ENCODE measurements around the gene SNED1. TPM values are rescaled to one million over a fixed set of nuclear protein-coding genes. Genes with fewer than 3 reads are reported as not detected.

SNED1 gene
- total RNA-seq, 4 donors from 2014 or later: 5.6 to 31.9 (median 13.2) TPM

- Histone ChIP-seq H3K9me3 (no peaks in the 10 kb centered on the region), H3K36me3 (peaks cover 7% of the 10 kb centered on the region), H3K27me3 (peaks cover 7% of the 10 kb centered on the region), H3K4me3 (no peak overlapping the region), H3K4me1 (peaks cover 17% of the 10 kb centered on the region), H3K27ac (no peak overlapping the region)
- no peak for TF ChIP-seq EP300 (IDR thresholded peaks at IDR 0.05)
- no peak for TF ChIP-seq POLR2AphosphoS5 (IDR thresholded peaks at IDR 0.05)
- no peak for TF ChIP-seq POLR2A (IDR thresholded peaks at IDR 0.05)
- WGBS: 100% methylated on average over 2 of the region's 2 CpGs
- DNase-seq (ENCODE audit: low spot score in 2 of 2): no peak
Observed at GRCh38 chr2:241003369-241003768, 5.0 kb downstream of the SNED1 start.

DNA sequence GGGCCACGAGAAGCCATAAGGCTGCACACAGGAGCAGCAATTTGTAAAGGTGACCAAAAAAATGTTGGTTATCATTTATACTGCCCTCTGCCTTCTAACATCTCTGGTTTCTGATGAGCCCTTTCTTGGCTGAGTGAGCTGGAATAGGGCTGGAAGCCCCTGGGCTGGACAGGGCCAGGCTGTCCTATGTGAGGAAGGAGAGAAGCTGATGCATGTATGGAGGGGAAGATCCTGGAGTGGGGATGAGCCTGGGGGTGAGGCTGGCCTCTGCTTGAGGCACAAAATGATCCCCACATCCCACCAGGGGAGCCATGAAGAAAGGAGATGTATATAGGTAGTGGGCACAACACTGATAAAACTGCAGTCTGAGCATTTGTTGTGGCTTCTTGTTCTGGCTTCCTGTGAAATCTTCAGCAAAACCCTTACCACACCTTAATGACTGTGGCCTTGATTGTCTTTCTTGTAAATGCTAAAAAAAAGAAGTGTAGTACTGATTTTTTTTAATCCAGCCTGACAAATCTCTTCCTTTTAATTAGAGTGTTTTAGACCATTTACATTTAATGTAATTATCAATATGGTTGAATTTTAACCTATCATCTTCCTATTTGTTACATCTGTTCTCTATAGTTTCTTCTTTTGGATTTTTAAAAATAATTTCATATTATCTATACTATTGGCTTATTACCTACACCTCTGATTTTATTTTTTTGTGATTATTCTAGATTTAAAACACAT is 5.6 kb downstream of the SNED1 start:
- H3K36me3 ChIP-seq: peaks cover 7% of the 10 kb centered on the region
- peaks cover 23% of the 10 kb centered on the region for H3K4me1 ChIP-seq
- 100% methylated on average over 1 of the region's 1 CpG for WGBS

DNA sequence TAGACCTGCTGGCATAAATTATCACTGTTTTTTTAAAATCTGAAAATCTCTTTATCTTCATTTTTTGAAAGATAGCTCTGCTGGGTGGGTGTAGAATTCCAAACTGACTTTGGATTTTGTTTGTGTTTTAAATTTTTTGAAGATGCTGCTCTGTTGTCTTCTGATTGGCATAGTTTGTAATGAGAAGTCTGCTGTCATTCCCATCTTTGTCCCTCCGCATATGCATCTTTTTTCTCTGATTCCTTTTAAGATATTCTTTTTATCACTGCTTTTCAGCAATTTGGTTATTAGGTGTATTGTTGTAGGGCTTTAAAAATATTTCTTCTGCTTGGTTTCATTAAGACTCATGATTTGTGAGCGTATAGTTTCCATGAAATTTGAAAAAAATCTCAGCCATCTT is 7.2 kb downstream of the SNED1 start:
- 100% methylated on average over 2 of the region's 2 CpGs for WGBS
- no peak overlapping the region for H3K27ac ChIP-seq
- DNase-seq (ENCODE audit: low spot score in 2 of 2): no peak
- TF ChIP-seq POLR2AphosphoS5 (IDR thresholded peaks at IDR 0.05): no peak
- TF ChIP-seq POLR2A (IDR thresholded peaks at IDR 0.05): no peak
- no peak for TF ChIP-seq EP300 (IDR thresholded peaks at IDR 0.05)
- no peak for TF ChIP-seq CTCF (IDR thresholded peaks at IDR 0.05)
- peaks cover 7% of the 10 kb centered on the region for H3K36me3 ChIP-seq
- no peaks in the 10 kb centered on the region for H3K9me3 ChIP-seq
- no peak overlapping the region for H3K4me3 ChIP-seq
- H3K27me3 ChIP-seq: peaks cover 5% of the 10 kb centered on the region
- H3K4me1 ChIP-seq: peaks cover 34% of the 10 kb centered on the region

More for the DNA sequence above, 5.6 kb downstream of the SNED1 start:
- no peak for DNase-seq (ENCODE audit: low spot score in 2 of 2)
- Histone ChIP-seq H3K27me3 (peaks cover 7% of the 10 kb centered on the region), H3K9me3 (no peaks in the 10 kb centered on the region), H3K4me3 (no peak overlapping the region), H3K27ac (no peak overlapping the region)
- no peak for TF ChIP-seq POLR2A (IDR thresholded peaks at IDR 0.05)
- no peak for TF ChIP-seq POLR2AphosphoS5 (IDR thresholded peaks at IDR 0.05)
- no peak for TF ChIP-seq CTCF (IDR thresholded peaks at IDR 0.05)

- no peaks in the 10 kb centered on the region for H3K9me3 ChIP-seq
- TF ChIP-seq CTCF (IDR thresholded peaks at IDR 0.05) (no peak), POLR2A (IDR thresholded peaks at IDR 0.05) (no peak), POLR2AphosphoS5 (IDR thresholded peaks at IDR 0.05) (no peak), EP300 (IDR thresholded peaks at IDR 0.05) (no peak)
- WGBS: 80% methylated on average over 3 of the region's 3 CpGs
- H3K4me1 ChIP-seq: peaks cover 33% of the 10 kb centered on the region
- H3K27me3 ChIP-seq: peaks cover 9% of the 10 kb centered on the region
- H3K36me3 ChIP-seq: peaks cover 7% of the 10 kb centered on the region
- no peak overlapping the region for H3K27ac ChIP-seq
- no peak overlapping the region for H3K4me3 ChIP-seq
- no peak for DNase-seq (ENCODE audit: low spot score in 2 of 2)
Observed at GRCh38 chr2:241006412-241006811, 8.0 kb downstream of the SNED1 start.

DNA sequence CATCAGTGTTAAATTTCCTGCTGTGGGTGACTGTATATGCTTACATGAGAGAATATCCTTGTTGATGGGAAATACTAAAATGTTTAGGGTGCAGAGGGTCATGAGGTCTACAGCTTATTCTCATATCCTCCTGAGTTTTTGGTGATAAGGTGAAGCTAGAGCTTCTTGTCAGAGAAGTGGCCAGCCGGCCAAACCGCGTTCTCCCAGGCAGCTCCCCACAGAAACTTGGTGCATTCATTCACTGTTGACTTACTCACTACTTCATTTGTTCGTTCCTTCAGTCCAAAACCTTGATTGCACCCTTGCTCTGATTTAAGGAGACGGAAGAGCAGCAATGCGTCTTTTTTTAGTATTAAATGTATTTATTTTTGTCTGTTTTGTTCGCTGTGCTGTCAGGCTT is 8.7 kb downstream of the SNED1 start:
- Histone ChIP-seq H3K4me3 (no peak overlapping the region), H3K27me3 (peaks cover 14% of the 10 kb centered on the region), H3K27ac (no peak overlapping the region), H3K9me3 (no peaks in the 10 kb centered on the region), H3K36me3 (peaks cover 7% of the 10 kb centered on the region), H3K4me1 (peaks cover 29% of the 10 kb centered on the region)
- no peak for TF ChIP-seq POLR2AphosphoS5 (IDR thresholded peaks at IDR 0.05)
- TF ChIP-seq CTCF (IDR thresholded peaks at IDR 0.05): no peak
- TF ChIP-seq POLR2A (IDR thresholded peaks at IDR 0.05): no peak
- no peak for TF ChIP-seq EP300 (IDR thresholded peaks at IDR 0.05)
- DNase-seq (ENCODE audit: low spot score in 2 of 2): no peak
- WGBS: 95% methylated on average over 7 of the region's 7 CpGs

All from suprapubic skin (tissue), 4 donors.